H1 (cell line): ENCODE results near the gene BLTP2.

ENCODE experiments used
- EZH2 ChIP-seq: fragments of 200-600 bp; sonication (generic); IDR thresholded peaks from 2 replicates; pipeline ENCODE4 v1.7.1; 2012; ENCODE audit warnings: low read depth, mild to moderate bottlenecking, moderate library complexity, low read length, inconsistent platforms; ENCODE audit not compliant: severe bottlenecking
- POLR2AphosphoS5 ChIP-seq: IDR thresholded peaks from 2 replicates; pipeline ENCODE4 v1.6.1; 2011; ENCODE audit warnings: low read depth, low read length
- RFX5 ChIP-seq: IDR thresholded peaks from 2 replicates; pipeline ENCODE4 v1.6.1; 2011; ENCODE audit warnings: low read depth, low read length, improper control_type of control experiment, borderline replicate concordance
- TCF12 ChIP-seq: IDR thresholded peaks from 2 replicates; pipeline ENCODE4 v1.6.1; 2011; ENCODE audit warnings: low read depth, mild to moderate bottlenecking, low read length
- YY1 ChIP-seq: IDR thresholded peaks from 2 replicates; pipeline ENCODE4 v1.6.1; 2011; ENCODE audit warnings: low read depth, mild to moderate bottlenecking, low read length
- TF ChIP-seq, protein P1 (sequence below), 3 experiments: IDR thresholded peaks; 1 replicate in 2 of 3; 2 replicates in 1 of 3; pipeline versions ENCODE4 v1.5.1 to v1.6.1; 2011; ENCODE audit warnings: low read length in 3 of 3, mild to moderate bottlenecking in 3 of 3, inconsistent platforms in 2 of 3, low read depth in 1 of 3, moderate library complexity in 1 of 3; ENCODE audit not compliant: insufficient read depth in 1 of 3; ENCODE audit errors: control extremely low read depth in 1 of 3

DNA sequence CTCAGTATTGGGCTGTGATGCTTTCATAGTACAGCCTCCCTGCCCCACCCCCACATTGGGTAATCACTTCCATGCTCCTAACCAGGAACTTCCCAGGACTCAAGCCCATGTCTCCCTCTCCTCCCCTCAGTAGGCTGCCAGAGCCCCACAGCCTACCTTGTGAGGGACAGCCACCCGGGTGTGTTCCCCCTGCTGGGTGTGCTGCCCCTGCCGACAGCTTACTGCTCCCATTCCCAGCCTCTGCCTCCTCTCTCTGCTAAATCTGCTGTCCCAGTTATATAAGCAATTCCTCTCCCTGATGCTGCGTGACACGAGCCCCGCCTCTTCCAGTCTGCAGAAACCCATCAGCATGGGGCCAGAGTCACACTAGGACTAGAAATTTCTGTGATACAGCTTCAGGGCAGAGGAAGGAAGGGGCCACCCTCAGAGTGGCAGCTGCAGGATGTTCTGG, 31.0 kb downstream of the BLTP2 start, which contains the start of gene RSKR:
- TF ChIP-seq EZH2 (no peak), POLR2AphosphoS5 (no peak), TCF12 (no peak), RFX5 (no peak), YY1 (no peak)
- TF ChIP-seq, protein P1, sequence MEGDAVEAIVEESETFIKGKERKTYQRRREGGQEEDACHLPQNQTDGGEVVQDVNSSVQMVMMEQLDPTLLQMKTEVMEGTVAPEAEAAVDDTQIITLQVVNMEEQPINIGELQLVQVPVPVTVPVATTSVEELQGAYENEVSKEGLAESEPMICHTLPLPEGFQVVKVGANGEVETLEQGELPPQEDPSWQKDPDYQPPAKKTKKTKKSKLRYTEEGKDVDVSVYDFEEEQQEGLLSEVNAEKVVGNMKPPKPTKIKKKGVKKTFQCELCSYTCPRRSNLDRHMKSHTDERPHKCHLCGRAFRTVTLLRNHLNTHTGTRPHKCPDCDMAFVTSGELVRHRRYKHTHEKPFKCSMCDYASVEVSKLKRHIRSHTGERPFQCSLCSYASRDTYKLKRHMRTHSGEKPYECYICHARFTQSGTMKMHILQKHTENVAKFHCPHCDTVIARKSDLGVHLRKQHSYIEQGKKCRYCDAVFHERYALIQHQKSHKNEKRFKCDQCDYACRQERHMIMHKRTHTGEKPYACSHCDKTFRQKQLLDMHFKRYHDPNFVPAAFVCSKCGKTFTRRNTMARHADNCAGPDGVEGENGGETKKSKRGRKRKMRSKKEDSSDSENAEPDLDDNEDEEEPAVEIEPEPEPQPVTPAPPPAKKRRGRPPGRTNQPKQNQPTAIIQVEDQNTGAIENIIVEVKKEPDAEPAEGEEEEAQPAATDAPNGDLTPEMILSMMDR (IDR thresholded peaks at IDR 0.05; ENCODE audit: control extremely low read depth in 1 of 3, insufficient read depth in 1 of 3, low read depth in 1 of 3, low read length in 3 of 3): no peak
